GM19099 (cell line): ENCODE data around the gene HBM.
"Not testable (repeated sequence)": the region's sequence is repeated elsewhere in the genome, so short reads cannot be mapped to it uniquely, and the experiment has no call there.

Experiments used
- POLR2A ChIP-seq: IDR thresholded peaks from 3 replicates; pipeline ENCODE4 v1.6.1; 2011; ENCODE audit warnings: low read depth; ENCODE audit not compliant: insufficient read length; ENCODE audit errors: extremely low read depth

HBM gene

GRCh38 chr16:166375-167121, 770 bp downstream of the HBM start:
- no peak for TF ChIP-seq POLR2A

DNA sequence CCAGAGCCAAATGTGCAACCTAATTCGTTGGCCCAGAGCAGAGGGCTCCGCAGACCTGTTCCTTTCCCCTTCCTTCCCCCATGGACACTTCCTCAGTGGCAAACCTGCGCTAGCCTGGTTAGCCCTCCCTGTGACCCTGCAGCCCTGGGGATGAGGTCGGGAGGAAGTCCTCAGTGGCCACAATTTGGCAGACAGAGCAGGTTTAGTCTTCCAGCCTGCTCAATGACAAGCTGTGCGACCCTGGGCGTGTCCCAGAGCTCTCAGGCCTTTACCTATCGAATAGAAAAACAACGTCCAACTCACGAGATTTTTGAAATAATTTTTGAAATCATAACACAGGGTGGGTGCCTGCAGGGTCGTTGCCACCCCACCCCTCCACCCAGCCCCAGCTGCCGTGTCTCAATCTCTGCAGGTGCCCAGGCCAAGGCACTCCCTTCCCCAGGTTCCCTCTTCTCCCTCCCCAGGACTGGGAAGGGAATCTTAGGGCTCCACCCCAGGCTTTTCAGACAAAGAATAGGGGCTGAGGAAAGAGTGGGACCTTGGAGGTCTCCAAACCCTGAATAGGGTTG, 1.4 kb downstream of the HBM start:
- no peak for TF ChIP-seq POLR2A

DNA sequence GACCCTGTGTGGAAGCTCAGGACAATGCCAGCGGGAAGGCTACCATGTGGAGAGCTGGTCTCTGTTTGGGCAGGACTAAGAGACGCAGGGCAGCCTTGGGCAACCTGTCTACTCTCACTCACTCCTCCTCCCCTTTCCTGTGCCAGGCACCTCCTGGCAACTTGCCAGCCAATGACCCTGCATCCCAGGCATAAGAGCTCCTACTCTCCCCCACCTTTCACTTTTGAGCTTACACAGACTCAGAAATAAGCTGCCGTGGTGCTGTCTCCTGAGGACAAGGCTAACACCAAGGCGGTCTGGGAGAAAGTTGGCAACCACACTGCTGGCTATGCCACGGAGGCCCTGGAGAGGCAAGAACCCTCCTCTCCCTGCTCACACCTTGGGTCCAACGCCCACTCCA, 2.6 kb downstream of the HBM start:
- TF ChIP-seq POLR2A: no peak

DNA sequence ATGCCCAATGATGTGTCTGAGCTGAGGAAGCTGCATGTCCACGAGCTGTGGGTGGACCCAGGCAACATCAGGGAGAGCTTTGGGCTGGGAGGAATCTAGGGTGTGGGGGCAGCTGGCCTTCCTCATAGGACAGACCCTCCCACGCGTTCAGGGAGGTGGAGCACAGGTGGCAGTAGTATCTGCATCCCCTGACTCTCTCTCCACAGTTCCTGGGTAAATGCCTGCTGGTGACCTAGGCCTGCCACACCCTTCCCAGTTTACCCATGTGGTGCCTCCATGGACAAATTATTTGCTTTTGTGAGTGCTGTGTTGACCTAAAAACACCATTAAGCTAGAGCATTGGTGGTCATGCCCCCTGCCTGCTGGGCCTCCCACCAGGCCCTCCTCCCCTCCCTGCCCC, 3.2 kb downstream of the HBM start:
- TF ChIP-seq POLR2A: no peak

DNA sequence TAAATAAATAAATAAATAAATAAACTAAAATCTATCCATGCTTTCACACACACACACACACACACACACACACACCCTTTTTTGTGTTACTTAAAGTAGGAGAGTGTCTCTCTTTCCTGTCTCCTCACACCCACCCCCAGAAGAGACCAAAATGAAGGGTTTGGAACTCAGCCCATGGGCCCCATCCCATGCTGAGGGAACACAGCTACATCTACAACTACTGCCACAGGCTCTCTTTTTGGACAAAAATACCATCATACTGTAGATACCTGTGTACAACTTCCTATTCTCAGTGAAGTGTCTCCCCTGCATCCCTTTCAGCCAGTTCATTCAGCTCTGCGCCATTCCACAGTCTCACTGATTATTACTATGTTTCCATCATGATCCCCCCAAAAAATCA, 5.0 kb downstream of the HBM start:
- no peak for TF ChIP-seq POLR2A

- not testable (repeated sequence) for TF ChIP-seq POLR2A
These were observed 6.7 kb downstream of the HBM start, which contains the start of gene HBA2 for GRCh38 chr16:172374-172941. HBA2 (plus strand) TSS chr16:172876; CDS start chr16:172913, 37 bp downstream.

GRCh38 chr16:175011-175949, 9.5 kb downstream of the HBM start:
- no peak for TF ChIP-seq POLR2A

GRCh38 chr16:176477-177382, 11.0 kb downstream of the HBM start, which contains the start of gene HBA1:
HBA1 (plus strand) TSS chr16:176680; CDS start chr16:176717, 37 bp downstream.
- TF ChIP-seq POLR2A: not testable (repeated sequence)

GRCh38 chr16:177394-177822, 11.6 kb downstream of the HBM start:
- no peak for TF ChIP-seq POLR2A

DNA sequence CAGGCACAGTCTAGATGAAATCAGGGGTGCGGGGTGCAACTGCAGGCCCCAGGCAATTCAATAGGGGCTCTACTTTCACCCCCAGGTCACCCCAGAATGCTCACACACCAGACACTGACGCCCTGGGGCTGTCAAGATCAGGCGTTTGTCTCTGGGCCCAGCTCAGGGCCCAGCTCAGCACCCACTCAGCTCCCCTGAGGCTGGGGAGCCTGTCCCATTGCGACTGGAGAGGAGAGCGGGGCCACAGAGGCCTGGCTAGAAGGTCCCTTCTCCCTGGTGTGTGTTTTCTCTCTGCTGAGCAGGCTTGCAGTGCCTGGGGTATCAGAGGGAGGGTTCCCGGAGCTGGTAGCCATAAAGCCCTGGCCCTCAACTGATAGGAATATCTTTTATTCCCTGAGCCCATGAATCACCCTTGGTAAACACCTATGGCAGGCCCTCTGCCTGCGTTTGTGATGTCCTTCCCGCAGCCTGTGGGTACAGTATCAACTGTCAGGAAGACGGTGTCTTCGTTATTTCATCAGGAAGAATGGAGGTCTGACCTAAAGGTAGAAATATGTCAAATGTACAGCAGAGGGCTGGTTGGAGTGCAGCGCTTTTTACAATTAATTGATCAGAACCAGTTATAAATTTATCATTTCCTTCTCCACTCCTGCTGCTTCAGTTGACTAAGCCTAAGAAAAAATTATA, 12.3 kb downstream of the HBM start:
- no peak for TF ChIP-seq POLR2A

DNA sequence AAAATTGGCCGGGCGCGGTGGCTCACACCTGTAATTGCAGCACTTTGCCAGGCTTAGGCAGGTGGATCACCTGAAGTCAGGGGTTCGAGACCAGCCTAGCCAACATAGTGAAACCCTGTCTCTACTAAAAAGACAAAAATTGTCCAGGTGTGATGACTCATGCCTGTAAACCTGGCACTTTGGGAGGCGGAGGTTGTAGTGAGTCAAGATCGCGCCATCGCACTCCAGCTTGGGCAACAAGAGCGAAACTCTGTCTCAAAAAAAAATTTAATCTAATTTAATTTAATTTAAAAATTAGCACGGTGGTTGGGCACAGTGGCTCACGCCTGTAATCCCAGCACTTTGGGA, 12.9 kb downstream of the HBM start:
- TF ChIP-seq POLR2A: no peak

- no peak for TF ChIP-seq POLR2A
These were observed 13.7 kb downstream of the HBM start for GRCh38 chr16:179211-180092.

- TF ChIP-seq POLR2A: no peak
These were observed 14.4 kb downstream of the HBM start, which contains the start of gene HBQ1 for GRCh38 chr16:180101-180675. HBQ1 (plus strand) TSS chr16:180459; CDS start chr16:180487, 28 bp downstream.
